Tibial nerve (tissue), 4 donors: Measurements from ENCODE around the gene ZSWIM3.

Source experiments
- CTCF ChIP-seq, 5 experiments: fragments of 200-600 bp in 3 of 5; fragments of 450-650 bp in 2 of 5; sonication (generic) in 3 of 5; IDR thresholded peaks; one replicate each; pipeline ENCODE4 v1.5.1; 2016 to 2019; ENCODE audit warnings: antibody characterized with exemption in 5 of 5, mild to moderate bottlenecking in 3 of 5, moderate library complexity in 2 of 5
- EP300 ChIP-seq, 2 donors: sonication (generic); formaldehyde crosslinking; IDR thresholded peaks; one replicate each; pipeline ENCODE4 v1.6.1; 2017; ENCODE audit warnings: antibody characterized with exemption in 2 of 2, mild to moderate bottlenecking in 1 of 2
- POLR2A ChIP-seq, 2 donors: fragments of 450-650 bp; IDR thresholded peaks; one replicate each; pipeline ENCODE4 v1.6.1; 2017; ENCODE audit warnings: antibody characterized with exemption in 2 of 2, mild to moderate bottlenecking in 2 of 2, moderate library complexity in 2 of 2

- TF ChIP-seq CTCF (IDR thresholded peaks at IDR 0.05): no peak
- TF ChIP-seq EP300 (IDR thresholded peaks at IDR 0.05): no peak
- TF ChIP-seq POLR2A (IDR thresholded peaks at IDR 0.05): no peak
Observed at GRCh38 chr20:45863543-45864470, 6.4 kb downstream of the ZSWIM3 start.
